Breast epithelium (tissue), 3 donors: ENCODE data around the gene ITGB5.

Source experiments
- POLR2A ChIP-seq: fragments of 450-650 bp; IDR thresholded peaks from one replicate; pipeline ENCODE4 v1.6.1; 2016; ENCODE audit warnings: antibody characterized with exemption, mild to moderate bottlenecking, moderate library complexity
- TF ChIP-seq, protein P1 (sequence below), 3 donors: fragments of 450-650 bp; IDR thresholded peaks; one replicate each; pipeline ENCODE4 v1.5.1; 2016 to 2017; ENCODE audit warnings: antibody characterized with exemption in 3 of 3, mild to moderate bottlenecking in 3 of 3, moderate library complexity in 3 of 3

DNA sequence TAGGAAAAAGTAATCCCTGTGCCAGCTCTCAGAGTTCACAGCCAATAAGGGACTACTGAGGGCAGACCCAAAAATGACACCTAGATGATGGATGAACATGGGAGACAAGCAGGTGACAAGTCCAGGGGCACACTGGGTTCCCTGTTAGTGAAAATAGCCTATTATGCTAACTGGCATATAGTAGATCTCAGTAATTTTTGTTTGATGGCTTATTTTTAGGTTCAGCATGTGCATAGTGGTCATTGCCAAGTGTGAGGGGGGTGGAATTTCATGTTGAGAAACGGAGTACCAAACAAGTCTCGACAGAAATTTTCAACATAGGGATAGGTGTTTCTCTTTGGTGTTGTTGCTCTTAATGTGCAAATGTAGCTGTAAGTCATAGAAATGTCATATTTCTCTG lies 6.4 kb upstream of the ITGB5 start:
- TF ChIP-seq, protein P1, sequence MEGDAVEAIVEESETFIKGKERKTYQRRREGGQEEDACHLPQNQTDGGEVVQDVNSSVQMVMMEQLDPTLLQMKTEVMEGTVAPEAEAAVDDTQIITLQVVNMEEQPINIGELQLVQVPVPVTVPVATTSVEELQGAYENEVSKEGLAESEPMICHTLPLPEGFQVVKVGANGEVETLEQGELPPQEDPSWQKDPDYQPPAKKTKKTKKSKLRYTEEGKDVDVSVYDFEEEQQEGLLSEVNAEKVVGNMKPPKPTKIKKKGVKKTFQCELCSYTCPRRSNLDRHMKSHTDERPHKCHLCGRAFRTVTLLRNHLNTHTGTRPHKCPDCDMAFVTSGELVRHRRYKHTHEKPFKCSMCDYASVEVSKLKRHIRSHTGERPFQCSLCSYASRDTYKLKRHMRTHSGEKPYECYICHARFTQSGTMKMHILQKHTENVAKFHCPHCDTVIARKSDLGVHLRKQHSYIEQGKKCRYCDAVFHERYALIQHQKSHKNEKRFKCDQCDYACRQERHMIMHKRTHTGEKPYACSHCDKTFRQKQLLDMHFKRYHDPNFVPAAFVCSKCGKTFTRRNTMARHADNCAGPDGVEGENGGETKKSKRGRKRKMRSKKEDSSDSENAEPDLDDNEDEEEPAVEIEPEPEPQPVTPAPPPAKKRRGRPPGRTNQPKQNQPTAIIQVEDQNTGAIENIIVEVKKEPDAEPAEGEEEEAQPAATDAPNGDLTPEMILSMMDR (IDR thresholded peaks at IDR 0.05), result no peak
- no peak for TF ChIP-seq POLR2A
